Sigmoid colon (tissue), 7 donors: ENCODE measurements around the gene FUS. TPM values are rescaled to one million over a fixed set of nuclear protein-coding genes. Genes with fewer than 3 reads are reported as not detected.

Experiments used
- DNase-seq: peaks from one replicate; pipeline ENCODE4 v3.0.0-alpha.2; 2019
- H3K27ac ChIP-seq, 4 donors: fragments of 200-600 bp; sonication (generic); one replicate each; pipeline ENCODE4 v1.5.1; 2016 to 2019; ENCODE audit warnings: mild to moderate bottlenecking in 1 of 4
- H3K27me3 ChIP-seq, 3 donors: fragments of 200-600 bp; sonication (generic); one replicate each; pipeline ENCODE4 v1.5.1; 2019; ENCODE audit warnings: mild to moderate bottlenecking in 1 of 3
- H3K36me3 ChIP-seq, 4 donors: fragments of 200-600 bp; sonication (generic); one replicate each; pipeline ENCODE4 v1.5.1; 2016 to 2019
- H3K4me1 ChIP-seq, 4 donors: fragments of 200-600 bp; sonication (generic); one replicate each; pipeline ENCODE4 v1.5.1; 2017 to 2019
- H3K4me3 ChIP-seq, 4 donors: fragments of 200-600 bp; sonication (generic); one replicate each; pipeline ENCODE4 v1.5.1; 2017 to 2019; ENCODE audit warnings: mild to moderate bottlenecking in 2 of 4, moderate library complexity in 1 of 4
- H3K9me3 ChIP-seq, 4 donors: fragments of 200-600 bp in 3 of 4; sonication (generic) in 3 of 4; one replicate each; pipeline versions ENCODE4 v1.5.1 to v1.6.1; 2013 to 2019
- EP300 ChIP-seq, 4 donors: sonication (generic); formaldehyde crosslinking; IDR thresholded peaks; one replicate each; pipeline ENCODE4 v1.6.1; 2017; ENCODE audit warnings: antibody characterized with exemption in 4 of 4
- POLR2A ChIP-seq, 2 donors: fragments of 450-650 bp; IDR thresholded peaks; one replicate each; pipeline ENCODE4 v1.6.1; 2016; ENCODE audit warnings: antibody characterized with exemption in 2 of 2, mild to moderate bottlenecking in 2 of 2, moderate library complexity in 2 of 2
- POLR2AphosphoS5 ChIP-seq, 4 donors: sonication (generic); formaldehyde crosslinking; IDR thresholded peaks; one replicate each; pipeline ENCODE4 v1.6.1; 2017; ENCODE audit warnings: antibody characterized with exemption in 4 of 4
- WGBS, 2 donors: extraction: QIAGEN DNeasy Blood & Tissue Kit; methylation state at CpG; one replicate each; pipeline ENCODE4 v1.1.7; 2013; 5-methylcytosine and 5-hydroxymethylcytosine counted together
- intact Hi-C: fragments of 100-400 bp; cut with DNase I; formaldehyde crosslinking; loops from one replicate; pipeline ENCODE4 v1.15.1; 2023
- polyA plus RNA-seq, 3 donors: library from polyadenylated mRNA; stranded (reverse); fragments of 200-250 nt; gene quantifications; one replicate each; pipeline ENCODE4 v1.2.3, GENCODE V29; 2013
- total RNA-seq, 4 donors: library from RNA; depleted of rRNA; stranded (reverse); fragments of >200 nt; gene quantifications; one replicate each; pipeline ENCODE4 v1.1.0, GENCODE V29; 2016
- TF ChIP-seq, protein P1 (sequence below), 4 experiments: fragments of 450-650 bp in 3 of 4; fragments of 200-600 bp in 1 of 4; IDR thresholded peaks; one replicate each; pipeline ENCODE4 v1.5.1; 2016 to 2019; ENCODE audit warnings: antibody characterized with exemption in 4 of 4, mild to moderate bottlenecking in 3 of 4, moderate library complexity in 2 of 4
- donor health status: healthy with polysubstance abuse.
- donor health status: Bipolar disorder and iron deficiency.
- donor health status: healthy.

Gene FUS
- total and polyA plus RNA-seq, 7 donors, result 44.1 to 262 (median 63.9) TPM

DNA sequence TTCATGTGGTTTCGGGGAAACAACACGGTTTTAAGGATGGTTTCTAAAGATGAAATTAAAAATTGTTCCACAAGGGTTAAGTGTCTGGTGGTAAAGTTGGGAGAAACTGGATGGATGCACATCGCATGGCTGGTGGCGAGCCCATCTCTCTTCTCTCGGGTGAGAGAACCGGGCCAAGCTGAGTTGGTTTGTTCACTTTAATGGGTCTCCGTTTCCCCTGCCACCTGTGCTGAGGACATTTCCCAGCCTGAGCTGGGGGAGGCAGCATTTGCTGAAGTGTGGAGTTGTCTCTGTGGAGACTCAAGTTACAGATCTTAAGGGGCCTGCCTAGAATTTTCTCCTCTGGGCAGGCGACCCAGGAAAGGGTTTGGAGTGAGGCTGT, 7.9 kb downstream of the FUS start:
- WGBS, 2 donors, result 87 to 89% methylated on average over 8 of the region's 8 CpGs
- no peak overlapping the region for H3K27ac ChIP-seq
- no peak for TF ChIP-seq EP300 (IDR thresholded peaks at IDR 0.05)
- TF ChIP-seq, protein P1, sequence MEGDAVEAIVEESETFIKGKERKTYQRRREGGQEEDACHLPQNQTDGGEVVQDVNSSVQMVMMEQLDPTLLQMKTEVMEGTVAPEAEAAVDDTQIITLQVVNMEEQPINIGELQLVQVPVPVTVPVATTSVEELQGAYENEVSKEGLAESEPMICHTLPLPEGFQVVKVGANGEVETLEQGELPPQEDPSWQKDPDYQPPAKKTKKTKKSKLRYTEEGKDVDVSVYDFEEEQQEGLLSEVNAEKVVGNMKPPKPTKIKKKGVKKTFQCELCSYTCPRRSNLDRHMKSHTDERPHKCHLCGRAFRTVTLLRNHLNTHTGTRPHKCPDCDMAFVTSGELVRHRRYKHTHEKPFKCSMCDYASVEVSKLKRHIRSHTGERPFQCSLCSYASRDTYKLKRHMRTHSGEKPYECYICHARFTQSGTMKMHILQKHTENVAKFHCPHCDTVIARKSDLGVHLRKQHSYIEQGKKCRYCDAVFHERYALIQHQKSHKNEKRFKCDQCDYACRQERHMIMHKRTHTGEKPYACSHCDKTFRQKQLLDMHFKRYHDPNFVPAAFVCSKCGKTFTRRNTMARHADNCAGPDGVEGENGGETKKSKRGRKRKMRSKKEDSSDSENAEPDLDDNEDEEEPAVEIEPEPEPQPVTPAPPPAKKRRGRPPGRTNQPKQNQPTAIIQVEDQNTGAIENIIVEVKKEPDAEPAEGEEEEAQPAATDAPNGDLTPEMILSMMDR (IDR thresholded peaks at IDR 0.05), result no peak
- TF ChIP-seq POLR2AphosphoS5 (IDR thresholded peaks at IDR 0.05), result no peak
- no peak for TF ChIP-seq POLR2A (IDR thresholded peaks at IDR 0.05)
- H3K4me3 ChIP-seq, result no peak overlapping the region
- intact Hi-C loops, result loop anchor here (2.0 to 10.0 kb wide), 2 partner anchors 13 to 687 kb away; partner anchors contain the start of gene ZNF267
- no peak for DNase-seq
- no peaks in the 10 kb centered on the region for H3K9me3 ChIP-seq
- H3K36me3 ChIP-seq, result peaks cover 88 to 100% (median 98%) of the 10 kb centered on the region in 4 donors
- no peaks in the 10 kb centered on the region for H3K27me3 ChIP-seq
- H3K4me1 ChIP-seq, result peaks cover 0 to 18% (median 15%) of the 10 kb centered on the region in 4 donors

- Histone ChIP-seq H3K4me3 (no peak overlapping the region), H3K27me3 (no peaks in the 10 kb centered on the region), H3K4me1 (peaks cover 0 to 9% (median 6%) of the 10 kb centered on the region in 4 donors), H3K27ac (no peak overlapping the region), H3K36me3 (peaks cover 87 to 100% (median 95%) of the 10 kb centered on the region in 4 donors), H3K9me3 (no peaks in the 10 kb centered on the region)
- 84 to 92% methylated on average over 3 of the region's 3 CpGs for WGBS, 2 donors
- no peak for DNase-seq
- TF ChIP-seq POLR2AphosphoS5 (IDR thresholded peaks at IDR 0.05), result no peak
- TF ChIP-seq EP300 (IDR thresholded peaks at IDR 0.05), result no peak
- TF ChIP-seq POLR2A (IDR thresholded peaks at IDR 0.05), result no peak
- TF ChIP-seq, protein P1 (IDR thresholded peaks at IDR 0.05), result no peak
- intact Hi-C loops, result loop anchor here (10.0 kb wide), 1 partner anchor 686 kb away; the partner anchor contains the start of gene ZNF267
Observed at GRCh38 chr16:31188450-31189411, 8.8 kb downstream of the FUS start.

- Histone ChIP-seq H3K4me3 (no peak overlapping the region), H3K4me1 (peaks cover 0 to 5% (median 2%) of the 10 kb centered on the region in 4 donors), H3K9me3 (no peaks in the 10 kb centered on the region), H3K36me3 (peaks cover 82 to 100% (median 94%) of the 10 kb centered on the region in 4 donors), H3K27ac (no peak overlapping the region), H3K27me3 (no peaks in the 10 kb centered on the region)
- TF ChIP-seq POLR2A (IDR thresholded peaks at IDR 0.05), result no peak
- TF ChIP-seq, protein P1 (IDR thresholded peaks at IDR 0.05), result no peak
- no peak for TF ChIP-seq POLR2AphosphoS5 (IDR thresholded peaks at IDR 0.05)
- TF ChIP-seq EP300 (IDR thresholded peaks at IDR 0.05), result no peak
- WGBS, 2 donors, result 90 to 96% methylated on average over 2 of the region's 2 CpGs
- no peak for DNase-seq
- intact Hi-C loops, result loop anchor here (10.0 kb wide), 1 partner anchor 685 kb away; the partner anchor contains the start of gene ZNF267
Observed at GRCh38 chr16:31189412-31189778, 9.5 kb downstream of the FUS start.

- no peak overlapping the region for H3K4me3 ChIP-seq
- H3K27ac ChIP-seq, result no peak overlapping the region
- WGBS, 2 donors, result 96 to 98% methylated on average over 12 of the region's 12 CpGs
- intact Hi-C loops, result no loop called here
- no peaks in the 10 kb centered on the region for H3K9me3 ChIP-seq
- DNase-seq, result no peak
- H3K36me3 ChIP-seq, result peaks cover 75 to 100% (median 88%) of the 10 kb centered on the region in 4 donors
- TF ChIP-seq EP300 (IDR thresholded peaks at IDR 0.05) (no peak), POLR2AphosphoS5 (IDR thresholded peaks at IDR 0.05) (no peak), POLR2A (IDR thresholded peaks at IDR 0.05) (no peak)
- TF ChIP-seq, protein P1 (IDR thresholded peaks at IDR 0.05), result no peak
- H3K27me3 ChIP-seq, result no peaks in the 10 kb centered on the region
- H3K4me1 ChIP-seq, result peaks cover 0 to 5% (median 2%) of the 10 kb centered on the region in 4 donors
Observed at GRCh38 chr16:31190061-31190460, 10.1 kb downstream of the FUS start.
